K562 (cell line): ENCODE data around the gene WDHD1. TPM values are rescaled to one million over a fixed set of nuclear protein-coding genes. Genes with fewer than 3 reads are reported as not detected.

ENCODE experiments used
- ATAC-seq: fragments of 200-7000 bp; cut with Tn5 transposase; 3 replicates; pipeline ENCODE4 v1.9.1; 2020; ENCODE audit warnings: moderate library complexity
- BruUV-seq: library from RNA; stranded (reverse); fragments of 400-500 nt; replicated peaks from 2 replicates; lab custom pipeline; 2021; lab: Mats Ljungman, UMichigan
- CTCF ChIA-PET: fragments of 300-600 bp; formaldehyde crosslinking; extraction: SDS; loops from one replicate; lab custom pipeline; 2021; ENCODE audit warnings: low intra/inter-chr PET ratio; lab: Yijun Ruan, JAX
- POLR2A ChIA-PET: fragments of 300-600, 350-650 bp; sonication (Branson Sonifier 250); formaldehyde crosslinking; extraction: SDS; loops from one replicate; lab custom pipeline; 2021; ENCODE audit warnings: antibody characterized with exemption, inconsistent platforms; lab: Yijun Ruan, JAX
- DNase-seq, 4 experiments: peaks; one replicate each; pipeline versions ENCODE4 v3.0.0 to v3.0.0-alpha.2; 2011 to 2018; ENCODE audit warnings: low spot score in 3 of 4, mixed read lengths in 3 of 4; ENCODE audit errors: extremely low read depth in 1 of 4
- FAIRE-seq: peaks from 2 replicates; lab custom pipeline; 2011; peaks lifted over from hg19 to GRCh38; lab: Jason Lieb, UNC
- H2AFZ ChIP-seq: 2 replicates; pipeline ENCODE4 v1.6.0; 2011; ENCODE audit warnings: low read depth, low read length, control low read depth, inconsistent platforms
- H3K27ac ChIP-seq: fragments of 200-600 bp; 3 replicates; pipeline ENCODE4 v1.8.0; 2011; ENCODE audit warnings: low read depth, mild to moderate bottlenecking, control low read depth, inconsistent platforms, low read length, moderate library complexity, mixed read lengths; ENCODE audit errors: extremely low read depth
- H3K27me3 ChIP-seq, 2 experiments: fragments of 300-600 bp in 1 of 2; 2 replicates in 1 of 2; 3 replicates in 1 of 2; pipeline versions ENCODE4 v1.6.0 to v1.8.0; 2011; ENCODE audit warnings: inconsistent platforms in 2 of 2, low read length in 2 of 2, mild to moderate bottlenecking in 1 of 2, mixed read lengths in 1 of 2, moderate library complexity in 1 of 2; ENCODE audit not compliant: control insufficient read depth in 2 of 2, insufficient read depth in 2 of 2
- H3K36me3 ChIP-seq: fragments of 300-600 bp; 3 replicates; pipeline ENCODE4 v1.8.0; 2011; ENCODE audit warnings: mild to moderate bottlenecking, low read length, inconsistent platforms; ENCODE audit not compliant: control insufficient read depth, insufficient read depth
- H3K4me1 ChIP-seq, 2 experiments: fragments of 200-600 bp in 1 of 2; replicated peaks in 1 of 2; 2 replicates in 1 of 2; 3 replicates in 1 of 2; pipeline versions ENCODE4 v1.5.1 to v1.8.0; 2011; ENCODE audit warnings: inconsistent platforms in 2 of 2, low read length in 2 of 2, mild to moderate bottlenecking in 1 of 2, mixed read lengths in 1 of 2, moderate library complexity in 1 of 2; ENCODE audit not compliant: control insufficient read depth in 2 of 2, insufficient read depth in 2 of 2
- H3K4me2 ChIP-seq: 2 replicates; pipeline ENCODE4 v1.6.1; 2011; ENCODE audit warnings: low read length, control low read depth, inconsistent platforms, mixed read lengths; ENCODE audit not compliant: insufficient read depth
- H3K4me3 ChIP-seq: fragments of 200-600 bp; sonication (generic), shearing (Covaris generic); 2 replicates; pipeline ENCODE4 v1.5.1; 2016; ENCODE audit warnings: control low read depth, inconsistent platforms
- H3K79me2 ChIP-seq: fragments of 200-600 bp; 3 replicates; pipeline ENCODE4 v1.8.0; 2011; ENCODE audit warnings: low read length, inconsistent platforms; ENCODE audit not compliant: control insufficient read depth, insufficient read depth
- H3K9ac ChIP-seq, 2 experiments: 2 replicates each; pipeline versions ENCODE4 v1.6.0 to v1.6.1; 2011; ENCODE audit warnings: low read depth in 2 of 2, low read length in 2 of 2, control low read depth in 1 of 2, inconsistent platforms in 1 of 2, mild to moderate bottlenecking in 1 of 2, mixed read lengths in 1 of 2; ENCODE audit not compliant: insufficient read depth in 1 of 2
- H3K9me1 ChIP-seq: one replicate; pipeline ENCODE4 v1.6.0; 2011; ENCODE audit warnings: inconsistent platforms, mild to moderate bottlenecking, low read length, moderate library complexity; ENCODE audit not compliant: control insufficient read depth, insufficient read depth
- H3K9me3 ChIP-seq: replicated peaks from 2 replicates; pipeline ENCODE4 v1.5.1; 2011; ENCODE audit warnings: low read depth, low read length, inconsistent platforms; ENCODE audit not compliant: control insufficient read depth, insufficient read depth
- H4K20me1 ChIP-seq: replicated peaks from 2 replicates; pipeline ENCODE4 v1.6.1; 2011; ENCODE audit warnings: low read length, inconsistent platforms, mixed read lengths; ENCODE audit not compliant: control insufficient read depth, insufficient read depth
- WGBS: fragments of 100-300 bp; shearing (Covaris generic); methylation state at CpG from one replicate; pipeline ENCODE4 v1.1.6; 2016; ENCODE audit warnings: low coverage, mixed read lengths; ENCODE audit not compliant: insufficient coverage; ENCODE audit errors: missing lambda C conversion rate; 5-methylcytosine and 5-hydroxymethylcytosine counted together
- in situ Hi-C: fragments of 300-500 bp; cut with MboI; formaldehyde crosslinking; loops from 4 replicates; pipeline ENCODE4 v1.15.0; 2018; ENCODE audit warnings: inconsistent platforms, mixed read lengths
- intact Hi-C: fragments of 100-400 bp; cut with micrococcal nuclease; formaldehyde crosslinking; loops from 2 replicates; pipeline ENCODE4 v1.14.2; 2022
- polyA plus RNA-seq, 8 experiments: library from polyadenylated mRNA; depleted of rRNA in 4 of 8; stranded (reverse) in 5 of 8; unstranded in 3 of 8; fragments of >200 nt; fragmentation: Nextera tagmentation in 2 of 8; fragmentation: Illumina TruSeq in 1 of 8; extraction: Ambion mirVana in 2 of 8; extraction: Trizol in 1 of 8; gene quantifications; 2 replicates each; pipeline versions ENCODE4 v1.2.1 to v1.2.3, GENCODE V29; 2011 to 2014; ENCODE audit warnings: inconsistent platforms in 1 of 8, missing spikeins in 1 of 8
- total RNA-seq, 7 experiments: library from RNA; depleted of rRNA in 6 of 7; stranded (reverse); fragments of >200 nt in 6 of 7; fragmentation: Illumina TruSeq in 2 of 7; extraction: Trizol in 2 of 7; gene quantifications; 2 replicates each; pipeline versions ENCODE4 v1.2.1 to v1.2.3, GENCODE V29; 2011 to 2021; ENCODE audit warnings: low replicate concordance in 1 of 7
- TF ChIP-seq, protein P1 (sequence below), 2 experiments: IDR thresholded peaks in 1 of 2; conservative IDR thresholded peaks in 1 of 2; 2 replicates each; pipeline ENCODE4 v1.6.1; 2016; ENCODE audit warnings: low read depth in 2 of 2, mild to moderate bottlenecking in 1 of 2, missing compliant biosample characterization in 1 of 2, missing genetic modification characterization in 1 of 2, moderate library complexity in 1 of 2
- TF ChIP-seq, protein P2 (sequence below): fragments of 450-650 bp; IDR thresholded peaks from one replicate; pipeline ENCODE4 v1.6.1; 2018; ENCODE audit warnings: mild to moderate bottlenecking, moderate library complexity; ENCODE audit not compliant: partially characterized antibody

The WDHD1 gene
- total and polyA plus RNA-seq, 9 of the 15 experiments (the other 6 are each of a cell fraction or from before 2014, with no cell fraction given) = 11.7 to 39.1 (median 30.0) TPM

- Histone ChIP-seq H3K27me3 (no peaks in the 10 kb centered on the region), H3K79me2 (no peaks in the 10 kb centered on the region), H3K9me1 (no peaks in the 10 kb centered on the region), H3K9me3 (no peaks in the 10 kb centered on the region), H3K4me2 (no peak overlapping the region), H2AFZ (no peak overlapping the region), H3K9ac (no peak overlapping the region), H3K4me1 (no peaks in the 10 kb centered on the region), H4K20me1 (no peaks in the 10 kb centered on the region), H3K27ac (no peak overlapping the region), H3K36me3 (no peaks in the 10 kb centered on the region), H3K4me3 (no peak overlapping the region)
- ChIA-PET CTCF (no interaction called here), POLR2A (no interaction called here)
- no peak for FAIRE-seq
- no TSS peak for BruUV-seq
- DNase-seq = no peak
- intact Hi-C loops (no loop called here), in situ Hi-C loops (no loop called here)
- 43% methylated on average over 3 of the region's 4 CpGs for WGBS
- TF ChIP-seq, protein P1, sequence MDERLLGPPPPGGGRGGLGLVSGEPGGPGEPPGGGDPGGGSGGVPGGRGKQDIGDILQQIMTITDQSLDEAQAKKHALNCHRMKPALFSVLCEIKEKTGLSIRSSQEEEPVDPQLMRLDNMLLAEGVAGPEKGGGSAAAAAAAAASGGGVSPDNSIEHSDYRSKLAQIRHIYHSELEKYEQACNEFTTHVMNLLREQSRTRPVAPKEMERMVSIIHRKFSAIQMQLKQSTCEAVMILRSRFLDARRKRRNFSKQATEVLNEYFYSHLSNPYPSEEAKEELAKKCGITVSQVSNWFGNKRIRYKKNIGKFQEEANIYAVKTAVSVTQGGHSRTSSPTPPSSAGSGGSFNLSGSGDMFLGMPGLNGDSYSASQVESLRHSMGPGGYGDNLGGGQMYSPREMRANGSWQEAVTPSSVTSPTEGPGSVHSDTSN (CRISPR knock-in tag; IDR thresholded peaks at IDR 0.05; ENCODE audit: low read depth) = no peak
- TF ChIP-seq, protein P1 (tag; conservative IDR thresholded peaks at IDR 0.05; ENCODE audit: low read depth) = 0 out of 2 replicates have a peak, but pooled peaks have one; percentile 24
- TF ChIP-seq, protein P2, sequence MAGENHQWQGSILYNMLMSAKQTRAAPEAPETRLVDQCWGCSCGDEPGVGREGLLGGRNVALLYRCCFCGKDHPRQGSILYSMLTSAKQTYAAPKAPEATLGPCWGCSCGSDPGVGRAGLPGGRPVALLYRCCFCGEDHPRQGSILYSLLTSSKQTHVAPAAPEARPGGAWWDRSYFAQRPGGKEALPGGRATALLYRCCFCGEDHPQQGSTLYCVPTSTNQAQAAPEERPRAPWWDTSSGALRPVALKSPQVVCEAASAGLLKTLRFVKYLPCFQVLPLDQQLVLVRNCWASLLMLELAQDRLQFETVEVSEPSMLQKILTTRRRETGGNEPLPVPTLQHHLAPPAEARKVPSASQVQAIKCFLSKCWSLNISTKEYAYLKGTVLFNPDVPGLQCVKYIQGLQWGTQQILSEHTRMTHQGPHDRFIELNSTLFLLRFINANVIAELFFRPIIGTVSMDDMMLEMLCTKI = no peak
- no peak for ATAC-seq
These were observed 118.7 kb downstream of the WDHD1 start for GRCh38 chr14:54908190-54908589.
